ENCODE results near the gene SLC40A1.

Gene SLC40A1

GRCh38 chr2:189560273-189560586 is 20.4 kb downstream of the SLC40A1 start:
- no peak overlapping the region for H3K4me3 ChIP-seq (ENCODE audit: low read depth, low read length)
- ChIA-PET CTCF (no interaction called here), POLR2A (no interaction called here)
- no peak for DNase-seq (ENCODE audit: low read depth, low spot score)
- TF ChIP-seq CTCF (IDR thresholded peaks at IDR 0.05; ENCODE audit: insufficient read depth, low read length, missing control alignments) = no peak

- CTCF ChIA-PET = no interaction called here
- POLR2A ChIA-PET = no interaction called here
- DNase-seq (ENCODE audit: low read depth, low spot score) = no peak
- no peak for TF ChIP-seq CTCF (IDR thresholded peaks at IDR 0.05; ENCODE audit: insufficient read depth, low read length, missing control alignments)
- no peak overlapping the region for H3K4me3 ChIP-seq (ENCODE audit: low read depth, low read length)
Observed at GRCh38 chr2:189559579-189560272, 20.9 kb downstream of the SLC40A1 start.

GRCh38 chr2:189558516-189559272 is 21.9 kb downstream of the SLC40A1 start:
- TF ChIP-seq CTCF (IDR thresholded peaks at IDR 0.05; ENCODE audit: insufficient read depth, low read length, missing control alignments) = no peak
- ChIA-PET POLR2A (no interaction called here), CTCF (no interaction called here)
- no peak for DNase-seq (ENCODE audit: low read depth, low spot score)
- no peak overlapping the region for H3K4me3 ChIP-seq (ENCODE audit: low read depth, low read length)

DNA sequence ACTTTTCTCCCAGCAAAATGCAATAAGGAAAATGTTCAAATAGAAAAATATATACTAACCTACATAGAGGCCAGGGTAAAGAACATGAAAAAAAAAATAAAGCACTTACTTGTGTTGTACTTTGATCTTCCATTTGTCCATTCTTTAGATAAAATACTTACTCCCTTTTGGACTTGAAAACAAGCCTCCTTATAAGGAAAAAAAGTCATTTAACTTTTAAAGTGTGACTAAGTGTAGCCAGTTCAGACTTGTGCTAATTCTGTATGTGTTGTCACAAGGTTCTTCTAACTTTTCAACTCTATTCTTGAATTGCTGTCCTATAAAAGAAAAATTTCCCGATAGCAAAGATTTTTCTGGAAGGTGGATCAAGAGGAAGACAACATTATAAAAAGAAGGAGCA is 23.2 kb downstream of the SLC40A1 start:
- H3K4me3 ChIP-seq (ENCODE audit: low read depth, low read length) = no peak overlapping the region
- no peak for DNase-seq (ENCODE audit: low read depth, low spot score)
- TF ChIP-seq CTCF (IDR thresholded peaks at IDR 0.05; ENCODE audit: insufficient read depth, low read length, missing control alignments) = no peak
- CTCF ChIA-PET = no interaction called here
- POLR2A ChIA-PET = no interaction called here

DNA sequence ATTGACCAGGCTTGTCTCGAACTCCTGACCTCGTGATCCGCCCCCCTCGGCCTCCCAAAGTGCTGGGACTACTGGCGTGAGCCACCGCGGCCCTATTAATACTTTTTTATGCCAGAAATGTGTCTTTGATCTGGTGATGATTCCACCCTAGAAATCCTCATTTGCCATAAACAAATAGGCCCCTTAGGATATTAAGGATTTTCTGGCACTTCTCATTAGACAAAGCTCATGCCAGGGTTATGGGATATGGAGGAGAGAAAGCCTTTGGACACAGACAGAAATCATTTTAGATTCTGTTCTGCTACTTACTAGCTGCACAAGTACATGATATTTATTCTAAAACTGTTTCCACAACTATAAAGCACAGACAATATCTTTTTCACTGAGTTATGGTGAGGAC is 24.1 kb downstream of the SLC40A1 start:
- no peak for TF ChIP-seq CTCF (IDR thresholded peaks at IDR 0.05; ENCODE audit: insufficient read depth, low read length, missing control alignments)
- no peak overlapping the region for H3K4me3 ChIP-seq (ENCODE audit: low read depth, low read length)
- CTCF ChIA-PET = no interaction called here
- DNase-seq (ENCODE audit: low read depth, low spot score) = no peak
- POLR2A ChIA-PET = no interaction called here

DNA sequence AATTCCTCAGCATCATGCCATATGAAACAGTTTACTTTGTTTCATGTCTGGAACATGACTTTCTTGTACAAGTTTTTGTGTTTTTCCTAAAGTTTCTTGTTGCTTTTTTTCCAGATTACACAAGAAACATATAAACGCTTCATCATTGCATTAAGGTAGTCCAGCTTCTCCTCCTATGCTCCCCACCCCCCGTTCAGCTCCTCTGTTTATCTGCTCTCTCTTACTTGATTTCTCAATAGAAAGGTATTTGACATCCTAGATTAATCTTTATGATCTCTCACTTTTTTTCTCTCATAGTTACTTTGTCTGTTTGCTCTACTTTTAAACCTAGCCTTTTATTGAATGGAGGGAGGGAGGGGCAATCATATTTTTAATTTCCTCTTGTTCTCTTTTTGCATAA is 25.4 kb downstream of the SLC40A1 start:
- no peak for DNase-seq (ENCODE audit: low read depth, low spot score)
- TF ChIP-seq CTCF (IDR thresholded peaks at IDR 0.05; ENCODE audit: insufficient read depth, low read length, missing control alignments) = no peak
- POLR2A ChIA-PET = no interaction called here
- H3K4me3 ChIP-seq (ENCODE audit: low read depth, low read length) = no peak overlapping the region
- CTCF ChIA-PET = no interaction called here

Data from AG04449 (cell line).